Activated naive CD4-positive, alpha-beta T cell (primary cell): ENCODE results near the gene SNX33.
A peak's percentile ranks its signal among the peaks of the same experiment; 100 is the strongest.
"Not testable (repeated sequence)": the region's sequence is repeated elsewhere in the genome, so short reads cannot be mapped to it uniquely, and the experiment has no call there.

Source experiments
- DNase-seq, 4 experiments: peaks; one replicate each; lab custom pipeline; 2025; lab: John Stamatoyannopoulos, UW

Gene SNX33

GRCh38 chr15:75683646-75684312, 36.1 kb downstream of the SNX33 start:
- DNase-seq = peak; percentile 26 to 46 (median 38)

- no peak for DNase-seq
These were observed 36.9 kb downstream of the SNX33 start for GRCh38 chr15:75684648-75685047.

GRCh38 chr15:75685195-75685594, 37.5 kb downstream of the SNX33 start:
- DNase-seq = no peak

- DNase-seq = peak; percentile 42 to 63 (median 59)
These were observed 38.5 kb downstream of the SNX33 start for GRCh38 chr15:75686212-75686642.

- no peak for DNase-seq
These were observed 40.0 kb downstream of the SNX33 start for GRCh38 chr15:75687486-75688277.

- DNase-seq = no peak
These were observed 40.5 kb downstream of the SNX33 start for GRCh38 chr15:75688278-75688557.

- DNase-seq = no peak
These were observed 41.1 kb downstream of the SNX33 start for GRCh38 chr15:75688831-75689230.

- not testable (repeated sequence) for DNase-seq
These were observed 41.7 kb downstream of the SNX33 start for GRCh38 chr15:75689429-75689828.

- not testable (repeated sequence) for DNase-seq
These were observed 44.6 kb downstream of the SNX33 start for GRCh38 chr15:75692311-75692710.

- DNase-seq = not testable (repeated sequence)
These were observed 45.3 kb downstream of the SNX33 start for GRCh38 chr15:75693028-75693427.

GRCh38 chr15:75693501-75694240, 46.0 kb downstream of the SNX33 start:
- no peak for DNase-seq

GRCh38 chr15:75694241-75695182, 46.8 kb downstream of the SNX33 start:
- DNase-seq = no peak

GRCh38 chr15:75695220-75695619, 47.5 kb downstream of the SNX33 start:
- DNase-seq = no peak

- DNase-seq = no peak
These were observed 48.1 kb downstream of the SNX33 start for GRCh38 chr15:75695634-75696310.

GRCh38 chr15:75696311-75696720, 48.6 kb downstream of the SNX33 start:
- DNase-seq = no peak

GRCh38 chr15:75696854-75697259, 49.1 kb downstream of the SNX33 start:
- DNase-seq = no peak

GRCh38 chr15:75697523-75697922, 49.8 kb downstream of the SNX33 start:
- no peak for DNase-seq

GRCh38 chr15:75697974-75698747, 50.4 kb downstream of the SNX33 start:
- DNase-seq = not testable (repeated sequence)

- not testable (repeated sequence) for DNase-seq
These were observed 51.8 kb downstream of the SNX33 start for GRCh38 chr15:75699517-75699916.
